HepG2 (cell line): ENCODE data around the gene GTF2H1. TPM values are rescaled to one million over a fixed set of nuclear protein-coding genes. Genes with fewer than 3 reads are reported as not detected.

Experiments used
- DNMT3B ChIP-seq: conservative IDR thresholded peaks from 2 replicates; pipeline ENCODE4 v1.6.1; 2016; ENCODE audit warnings: missing biosample characterization, control low read depth
- FOXP1 ChIP-seq, 2 experiments: fragments of 450-650 bp in 1 of 2; IDR thresholded peaks; 2 replicates each; pipeline ENCODE4 v1.6.1; 2017 to 2018; ENCODE audit warnings: antibody characterized with exemption in 1 of 2
- ISL2 ChIP-seq: sonication (generic); formaldehyde crosslinking; IDR thresholded peaks from 2 replicates; pipeline ENCODE4 v1.5.0; 2020; ENCODE audit warnings: missing genetic modification reagents
- NRL ChIP-seq: sonication (generic); formaldehyde crosslinking; IDR thresholded peaks from 2 replicates; pipeline ENCODE4 v1.5.0; 2020; ENCODE audit warnings: missing genetic modification reagents, mild to moderate bottlenecking, moderate library complexity, borderline replicate concordance
- PAWR ChIP-seq: sonication (generic); formaldehyde crosslinking; IDR thresholded peaks from 2 replicates; pipeline ENCODE4 v1.4.0; 2020; ENCODE audit warnings: missing genetic modification reagents, mild to moderate bottlenecking, borderline replicate concordance
- SAFB2 ChIP-seq: sonication (generic); formaldehyde crosslinking; IDR thresholded peaks from 2 replicates; pipeline ENCODE4 v1.5.1; 2020; ENCODE audit warnings: missing genetic modification reagents, low read depth, mild to moderate bottlenecking, borderline replicate concordance
- TARDBP ChIP-seq: sonication (generic); formaldehyde crosslinking; IDR thresholded peaks from 2 replicates; pipeline ENCODE4 v1.8.0; 2022; ENCODE audit warnings: mild to moderate bottlenecking, missing genetic modification reagents
- TEAD2 ChIP-seq: sonication (generic); formaldehyde crosslinking; IDR thresholded peaks from 2 replicates; pipeline ENCODE4 v1.9.0; 2021; ENCODE audit warnings: missing genetic modification reagents
- U2AF2 ChIP-seq: fragments of 200-400 bp; formaldehyde crosslinking; IDR thresholded peaks from 2 replicates; pipeline ENCODE4 v1.6.1; 2017; ENCODE audit warnings: low read depth, mild to moderate bottlenecking, low read length
- ZKSCAN1 ChIP-seq: fragments of 150-350 bp; IDR thresholded peaks from 2 replicates; pipeline ENCODE4 v1.6.1; 2014; ENCODE audit warnings: low read length
- ZNF136 ChIP-seq: sonication (generic); formaldehyde crosslinking; IDR thresholded peaks from 2 replicates; pipeline ENCODE4 v1.8.1; 2022; ENCODE audit warnings: low read depth, mild to moderate bottlenecking, moderate library complexity, missing genetic modification reagents
- ZNF24 ChIP-seq: fragments of 450-650 bp; IDR thresholded peaks from 2 replicates; pipeline ENCODE4 v1.6.1; 2017; ENCODE audit warnings: antibody characterized with exemption, mild to moderate bottlenecking
- ZNF652 ChIP-seq: IDR thresholded peaks from 2 replicates; pipeline ENCODE4 v1.6.1; 2016; ENCODE audit warnings: low read depth, borderline replicate concordance
- ZNF670 ChIP-seq: sonication (generic); formaldehyde crosslinking; IDR thresholded peaks from 2 replicates; pipeline ENCODE4 v1.8.0; 2022; ENCODE audit warnings: mild to moderate bottlenecking, missing genetic modification reagents, borderline replicate concordance
- ZNF746 ChIP-seq: sonication (generic); formaldehyde crosslinking; IDR thresholded peaks from 2 replicates; pipeline ENCODE4 v1.8.0; 2022; ENCODE audit warnings: mild to moderate bottlenecking, missing genetic modification reagents
- ZNF879 ChIP-seq: sonication (generic); formaldehyde crosslinking; IDR thresholded peaks from 2 replicates; pipeline ENCODE4 v1.8.1; 2023; ENCODE audit warnings: missing genetic modification reagents
- polyA plus RNA-seq, 8 experiments: library from polyadenylated mRNA; depleted of rRNA in 3 of 8; stranded (reverse) in 7 of 8; unstranded in 1 of 8; fragments of >200 nt; fragmentation: Illumina TruSeq in 4 of 8; extraction: Trizol in 4 of 8; gene quantifications; 2 replicates each; pipeline versions ENCODE4 v1.2.1 to v1.2.3, GENCODE V29; 2011 to 2016; ENCODE audit warnings: low read depth in 4 of 8, missing spikeins in 1 of 8, mixed read lengths in 1 of 8; ENCODE audit not compliant: insufficient read depth in 1 of 8
- total RNA-seq, 5 experiments: library from RNA; depleted of rRNA; stranded (reverse); fragments of >200 nt; fragmentation: Illumina TruSeq; extraction: Trizol; gene quantifications; 2 replicates each; pipeline ENCODE4 v1.2.3, GENCODE V29; 2016; ENCODE audit warnings: low read depth in 1 of 5
- TF ChIP-seq, protein P1 (sequence below): sonication (generic); formaldehyde crosslinking; IDR thresholded peaks from 2 replicates; pipeline ENCODE4 v1.4.0; 2020; ENCODE audit warnings: mild to moderate bottlenecking, missing genetic modification reagents
- TF ChIP-seq, protein P2 (sequence below): sonication (generic); formaldehyde crosslinking; IDR thresholded peaks from 2 replicates; pipeline ENCODE4 v1.4.0; 2020; ENCODE audit warnings: missing genetic modification reagents
- TF ChIP-seq, protein P3 (sequence below): IDR thresholded peaks from 2 replicates; pipeline ENCODE4 v1.6.1; 2016; ENCODE audit warnings: low read depth, missing genetic modification reagents, missing compliant biosample characterization
- TF ChIP-seq, protein P4 (sequence below): sonication (generic); formaldehyde crosslinking; conservative IDR thresholded peaks from 2 replicates; pipeline ENCODE4 v1.8.0; 2022; ENCODE audit warnings: missing genetic modification reagents

Gene GTF2H1
- total and polyA plus RNA-seq, 2 of the 13 experiments (the other 11 are each of a cell fraction or from before 2014, with no cell fraction given): 15.7 to 51.4 TPM

DNA sequence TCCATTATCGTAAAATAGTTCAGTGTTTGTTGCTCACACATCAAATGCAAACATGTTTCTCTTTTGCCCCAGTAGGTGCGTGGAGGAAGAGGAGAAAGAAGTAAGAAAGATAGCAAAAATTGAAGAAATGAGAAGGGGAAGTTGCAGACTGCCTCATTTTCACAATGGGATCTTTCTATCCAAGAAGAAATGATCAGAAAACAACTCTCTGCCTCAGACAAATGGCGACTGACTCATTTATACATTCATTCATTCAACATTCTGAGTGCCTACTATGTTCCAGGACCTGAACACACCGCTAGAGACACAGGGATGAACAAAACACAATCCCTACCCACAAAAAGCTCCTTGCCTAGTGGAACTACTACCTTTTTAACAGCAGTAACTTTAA, 794 bp upstream of the GTF2H1 start (continued):
- TF ChIP-seq, protein P1, sequence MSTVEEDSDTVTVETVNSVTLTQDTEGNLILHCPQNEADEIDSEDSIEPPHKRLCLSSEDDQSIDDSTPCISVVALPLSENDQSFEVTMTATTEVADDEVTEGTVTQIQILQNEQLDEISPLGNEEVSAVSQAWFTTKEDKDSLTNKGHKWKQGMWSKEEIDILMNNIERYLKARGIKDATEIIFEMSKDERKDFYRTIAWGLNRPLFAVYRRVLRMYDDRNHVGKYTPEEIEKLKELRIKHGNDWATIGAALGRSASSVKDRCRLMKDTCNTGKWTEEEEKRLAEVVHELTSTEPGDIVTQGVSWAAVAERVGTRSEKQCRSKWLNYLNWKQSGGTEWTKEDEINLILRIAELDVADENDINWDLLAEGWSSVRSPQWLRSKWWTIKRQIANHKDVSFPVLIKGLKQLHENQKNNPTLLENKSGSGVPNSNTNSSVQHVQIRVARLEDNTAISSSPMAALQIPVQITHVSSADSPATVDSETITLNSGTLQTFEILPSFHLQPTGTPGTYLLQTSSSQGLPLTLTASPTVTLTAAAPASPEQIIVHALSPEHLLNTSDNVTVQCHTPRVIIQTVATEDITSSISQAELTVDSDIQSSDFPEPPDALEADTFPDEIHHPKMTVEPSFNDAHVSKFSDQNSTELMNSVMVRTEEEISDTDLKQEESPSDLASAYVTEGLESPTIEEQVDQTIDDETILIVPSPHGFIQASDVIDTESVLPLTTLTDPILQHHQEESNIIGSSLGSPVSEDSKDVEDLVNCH (CRISPR knock-in tag): no peak
- TF ChIP-seq ZKSCAN1 (peak; percentile 93), ZNF136 (CRISPR knock-in tag) (no peak), ZNF652 (CRISPR knock-in tag) (no peak), ZNF24 (peak; percentile 85), FOXP1 (IDR thresholded peaks at IDR 0.05) (no peak), FOXP1 (CRISPR knock-in tag; IDR thresholded peaks at IDR 0.05) (no peak), TARDBP (CRISPR knock-in tag) (no peak), U2AF2 (no peak), DNMT3B (CRISPR knock-in tag) (peak; percentile 38), SAFB2 (CRISPR knock-in tag) (no peak), ZNF670 (CRISPR knock-in tag) (0 out of 2 replicates have a peak, but pooled peaks have one; percentile 21), NRL (CRISPR knock-in tag) (no peak), ZNF746 (no peak), PAWR (no peak), ISL2 (CRISPR knock-in tag) (no peak), ZNF879 (CRISPR knock-in tag) (peak; percentile 3; the same call in 1 of the 2 replicates), TEAD2 (CRISPR knock-in tag) (no peak)
- TF ChIP-seq, protein P2, sequence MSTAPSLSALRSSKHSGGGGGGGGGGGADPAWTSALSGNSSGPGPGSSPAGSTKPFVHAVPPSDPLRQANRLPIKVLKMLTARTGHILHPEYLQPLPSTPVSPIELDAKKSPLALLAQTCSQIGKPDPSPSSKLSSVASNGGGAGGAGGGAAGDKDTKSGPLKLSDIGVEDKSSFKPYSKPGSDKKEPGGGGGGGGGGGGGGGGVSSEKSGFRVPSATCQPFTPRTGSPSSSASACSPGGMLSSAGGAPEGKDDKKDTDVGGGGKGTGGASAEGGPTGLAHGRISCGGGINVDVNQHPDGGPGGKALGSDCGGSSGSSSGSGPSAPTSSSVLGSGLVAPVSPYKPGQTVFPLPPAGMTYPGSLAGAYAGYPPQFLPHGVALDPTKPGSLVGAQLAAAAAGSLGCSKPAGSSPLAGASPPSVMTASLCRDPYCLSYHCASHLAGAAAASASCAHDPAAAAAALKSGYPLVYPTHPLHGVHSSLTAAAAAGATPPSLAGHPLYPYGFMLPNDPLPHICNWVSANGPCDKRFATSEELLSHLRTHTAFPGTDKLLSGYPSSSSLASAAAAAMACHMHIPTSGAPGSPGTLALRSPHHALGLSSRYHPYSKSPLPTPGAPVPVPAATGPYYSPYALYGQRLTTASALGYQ (CRISPR knock-in tag): 0 out of 2 replicates have a peak, but pooled peaks have one; percentile 14
- TF ChIP-seq, protein P3, sequence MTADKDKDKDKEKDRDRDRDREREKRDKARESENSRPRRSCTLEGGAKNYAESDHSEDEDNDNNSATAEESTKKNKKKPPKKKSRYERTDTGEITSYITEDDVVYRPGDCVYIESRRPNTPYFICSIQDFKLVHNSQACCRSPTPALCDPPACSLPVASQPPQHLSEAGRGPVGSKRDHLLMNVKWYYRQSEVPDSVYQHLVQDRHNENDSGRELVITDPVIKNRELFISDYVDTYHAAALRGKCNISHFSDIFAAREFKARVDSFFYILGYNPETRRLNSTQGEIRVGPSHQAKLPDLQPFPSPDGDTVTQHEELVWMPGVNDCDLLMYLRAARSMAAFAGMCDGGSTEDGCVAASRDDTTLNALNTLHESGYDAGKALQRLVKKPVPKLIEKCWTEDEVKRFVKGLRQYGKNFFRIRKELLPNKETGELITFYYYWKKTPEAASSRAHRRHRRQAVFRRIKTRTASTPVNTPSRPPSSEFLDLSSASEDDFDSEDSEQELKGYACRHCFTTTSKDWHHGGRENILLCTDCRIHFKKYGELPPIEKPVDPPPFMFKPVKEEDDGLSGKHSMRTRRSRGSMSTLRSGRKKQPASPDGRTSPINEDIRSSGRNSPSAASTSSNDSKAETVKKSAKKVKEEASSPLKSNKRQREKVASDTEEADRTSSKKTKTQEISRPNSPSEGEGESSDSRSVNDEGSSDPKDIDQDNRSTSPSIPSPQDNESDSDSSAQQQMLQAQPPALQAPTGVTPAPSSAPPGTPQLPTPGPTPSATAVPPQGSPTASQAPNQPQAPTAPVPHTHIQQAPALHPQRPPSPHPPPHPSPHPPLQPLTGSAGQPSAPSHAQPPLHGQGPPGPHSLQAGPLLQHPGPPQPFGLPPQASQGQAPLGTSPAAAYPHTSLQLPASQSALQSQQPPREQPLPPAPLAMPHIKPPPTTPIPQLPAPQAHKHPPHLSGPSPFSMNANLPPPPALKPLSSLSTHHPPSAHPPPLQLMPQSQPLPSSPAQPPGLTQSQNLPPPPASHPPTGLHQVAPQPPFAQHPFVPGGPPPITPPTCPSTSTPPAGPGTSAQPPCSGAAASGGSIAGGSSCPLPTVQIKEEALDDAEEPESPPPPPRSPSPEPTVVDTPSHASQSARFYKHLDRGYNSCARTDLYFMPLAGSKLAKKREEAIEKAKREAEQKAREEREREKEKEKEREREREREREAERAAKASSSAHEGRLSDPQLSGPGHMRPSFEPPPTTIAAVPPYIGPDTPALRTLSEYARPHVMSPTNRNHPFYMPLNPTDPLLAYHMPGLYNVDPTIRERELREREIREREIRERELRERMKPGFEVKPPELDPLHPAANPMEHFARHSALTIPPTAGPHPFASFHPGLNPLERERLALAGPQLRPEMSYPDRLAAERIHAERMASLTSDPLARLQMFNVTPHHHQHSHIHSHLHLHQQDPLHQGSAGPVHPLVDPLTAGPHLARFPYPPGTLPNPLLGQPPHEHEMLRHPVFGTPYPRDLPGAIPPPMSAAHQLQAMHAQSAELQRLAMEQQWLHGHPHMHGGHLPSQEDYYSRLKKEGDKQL: no peak
- TF ChIP-seq, protein P4, sequence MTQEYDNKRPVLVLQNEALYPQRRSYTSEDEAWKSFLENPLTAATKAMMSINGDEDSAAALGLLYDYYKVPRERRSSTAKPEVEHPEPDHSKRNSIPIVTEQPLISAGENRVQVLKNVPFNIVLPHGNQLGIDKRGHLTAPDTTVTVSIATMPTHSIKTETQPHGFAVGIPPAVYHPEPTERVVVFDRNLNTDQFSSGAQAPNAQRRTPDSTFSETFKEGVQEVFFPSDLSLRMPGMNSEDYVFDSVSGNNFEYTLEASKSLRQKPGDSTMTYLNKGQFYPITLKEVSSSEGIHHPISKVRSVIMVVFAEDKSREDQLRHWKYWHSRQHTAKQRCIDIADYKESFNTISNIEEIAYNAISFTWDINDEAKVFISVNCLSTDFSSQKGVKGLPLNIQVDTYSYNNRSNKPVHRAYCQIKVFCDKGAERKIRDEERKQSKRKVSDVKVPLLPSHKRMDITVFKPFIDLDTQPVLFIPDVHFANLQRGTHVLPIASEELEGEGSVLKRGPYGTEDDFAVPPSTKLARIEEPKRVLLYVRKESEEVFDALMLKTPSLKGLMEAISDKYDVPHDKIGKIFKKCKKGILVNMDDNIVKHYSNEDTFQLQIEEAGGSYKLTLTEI (CRISPR knock-in tag): no peak
